K562 (cell line): ENCODE results near the gene KCNN3. TPM values are rescaled to one million over a fixed set of nuclear protein-coding genes. Genes with fewer than 3 reads are reported as not detected.

Experiments
- ATAC-seq: fragments of 200-7000 bp; cut with Tn5 transposase; 3 replicates; pipeline ENCODE4 v1.9.1; 2020; ENCODE audit warnings: moderate library complexity
- BruUV-seq: library from RNA; stranded (reverse); fragments of 400-500 nt; replicated peaks from 2 replicates; lab custom pipeline; 2021; lab: Mats Ljungman, UMichigan
- CTCF ChIA-PET: fragments of 300-600 bp; formaldehyde crosslinking; extraction: SDS; loops from one replicate; lab custom pipeline; 2021; ENCODE audit warnings: low intra/inter-chr PET ratio; lab: Yijun Ruan, JAX
- POLR2A ChIA-PET: fragments of 300-600, 350-650 bp; sonication (Branson Sonifier 250); formaldehyde crosslinking; extraction: SDS; loops from one replicate; lab custom pipeline; 2021; ENCODE audit warnings: antibody characterized with exemption, inconsistent platforms; lab: Yijun Ruan, JAX
- DNase-seq, 4 experiments: peaks; one replicate each; pipeline versions ENCODE4 v3.0.0 to v3.0.0-alpha.2; 2011 to 2018; ENCODE audit warnings: low spot score in 3 of 4, mixed read lengths in 3 of 4; ENCODE audit errors: extremely low read depth in 1 of 4
- FAIRE-seq: peaks from 2 replicates; lab custom pipeline; 2011; peaks lifted over from hg19 to GRCh38; lab: Jason Lieb, UNC
- H2AFZ ChIP-seq: 2 replicates; pipeline ENCODE4 v1.6.0; 2011; ENCODE audit warnings: low read depth, low read length, control low read depth, inconsistent platforms
- H3K27ac ChIP-seq: fragments of 200-600 bp; 3 replicates; pipeline ENCODE4 v1.8.0; 2011; ENCODE audit warnings: low read depth, mild to moderate bottlenecking, control low read depth, inconsistent platforms, low read length, moderate library complexity, mixed read lengths; ENCODE audit errors: extremely low read depth
- H3K27me3 ChIP-seq, 2 experiments: fragments of 300-600 bp in 1 of 2; 2 replicates in 1 of 2; 3 replicates in 1 of 2; pipeline versions ENCODE4 v1.6.0 to v1.8.0; 2011; ENCODE audit warnings: inconsistent platforms in 2 of 2, low read length in 2 of 2, mild to moderate bottlenecking in 1 of 2, mixed read lengths in 1 of 2, moderate library complexity in 1 of 2; ENCODE audit not compliant: control insufficient read depth in 2 of 2, insufficient read depth in 2 of 2
- H3K36me3 ChIP-seq: fragments of 300-600 bp; 3 replicates; pipeline ENCODE4 v1.8.0; 2011; ENCODE audit warnings: mild to moderate bottlenecking, low read length, inconsistent platforms; ENCODE audit not compliant: control insufficient read depth, insufficient read depth
- H3K4me1 ChIP-seq, 2 experiments: fragments of 200-600 bp in 1 of 2; replicated peaks in 1 of 2; 2 replicates in 1 of 2; 3 replicates in 1 of 2; pipeline versions ENCODE4 v1.5.1 to v1.8.0; 2011; ENCODE audit warnings: inconsistent platforms in 2 of 2, low read length in 2 of 2, mild to moderate bottlenecking in 1 of 2, mixed read lengths in 1 of 2, moderate library complexity in 1 of 2; ENCODE audit not compliant: control insufficient read depth in 2 of 2, insufficient read depth in 2 of 2
- H3K4me2 ChIP-seq: 2 replicates; pipeline ENCODE4 v1.6.1; 2011; ENCODE audit warnings: low read length, control low read depth, inconsistent platforms, mixed read lengths; ENCODE audit not compliant: insufficient read depth
- H3K4me3 ChIP-seq: fragments of 200-600 bp; sonication (generic), shearing (Covaris generic); 2 replicates; pipeline ENCODE4 v1.5.1; 2016; ENCODE audit warnings: control low read depth, inconsistent platforms
- H3K79me2 ChIP-seq: fragments of 200-600 bp; 3 replicates; pipeline ENCODE4 v1.8.0; 2011; ENCODE audit warnings: low read length, inconsistent platforms; ENCODE audit not compliant: control insufficient read depth, insufficient read depth
- H3K9ac ChIP-seq, 2 experiments: 2 replicates each; pipeline versions ENCODE4 v1.6.0 to v1.6.1; 2011; ENCODE audit warnings: low read depth in 2 of 2, low read length in 2 of 2, control low read depth in 1 of 2, inconsistent platforms in 1 of 2, mild to moderate bottlenecking in 1 of 2, mixed read lengths in 1 of 2; ENCODE audit not compliant: insufficient read depth in 1 of 2
- H3K9me1 ChIP-seq: one replicate; pipeline ENCODE4 v1.6.0; 2011; ENCODE audit warnings: inconsistent platforms, mild to moderate bottlenecking, low read length, moderate library complexity; ENCODE audit not compliant: control insufficient read depth, insufficient read depth
- H3K9me3 ChIP-seq: replicated peaks from 2 replicates; pipeline ENCODE4 v1.5.1; 2011; ENCODE audit warnings: low read depth, low read length, inconsistent platforms; ENCODE audit not compliant: control insufficient read depth, insufficient read depth
- H4K20me1 ChIP-seq: replicated peaks from 2 replicates; pipeline ENCODE4 v1.6.1; 2011; ENCODE audit warnings: low read length, inconsistent platforms, mixed read lengths; ENCODE audit not compliant: control insufficient read depth, insufficient read depth
- CBFB ChIP-seq: sonication (generic); formaldehyde crosslinking; IDR thresholded peaks from 2 replicates; pipeline ENCODE4 v1.4.0; 2020; ENCODE audit warnings: mild to moderate bottlenecking, missing genetic modification reagents
- CHCHD3 ChIP-seq: fragments of 250-450 bp; sonication (Bioruptor Pico); IDR thresholded peaks from 2 replicates; pipeline ENCODE4 v2.1.2; 2022; ENCODE audit warnings: mild to moderate bottlenecking
- CUX1 ChIP-seq: fragments of 200-800 bp; sonication (Bioruptor generic); IDR thresholded peaks from 2 replicates; pipeline ENCODE4 v1.6.1; 2016; ENCODE audit warnings: missing genetic modification characterization, missing compliant biosample characterization
- FOXK1 ChIP-seq: sonication (generic); formaldehyde crosslinking; IDR thresholded peaks from 2 replicates; pipeline ENCODE4 v1.8.0; 2022; ENCODE audit warnings: missing genetic modification reagents, mild to moderate bottlenecking, borderline replicate concordance
- KAT2B ChIP-seq: IDR thresholded peaks from one replicate; pipeline ENCODE4 v1.6.1; 2012; ENCODE audit warnings: low read depth, mild to moderate bottlenecking, control low read depth, inconsistent platforms, low read length, moderate library complexity
- LCOR ChIP-seq: sonication (generic); formaldehyde crosslinking; IDR thresholded peaks from 2 replicates; pipeline ENCODE4 v1.8.0; 2022; ENCODE audit warnings: mild to moderate bottlenecking, missing genetic modification reagents
- MAFK ChIP-seq: IDR thresholded peaks from 2 replicates; pipeline ENCODE4 v1.6.1; 2011; ENCODE audit warnings: low read length, improper control_type of control experiment
- NONO ChIP-seq, 2 experiments: fragments of 200-400 bp in 1 of 2; fragments of 450-650 bp in 1 of 2; formaldehyde crosslinking in 1 of 2; IDR thresholded peaks; 2 replicates each; pipeline ENCODE4 v1.6.1; 2017; ENCODE audit warnings: low read depth in 2 of 2, mild to moderate bottlenecking in 2 of 2, moderate library complexity in 2 of 2, low read length in 1 of 2
- NUFIP1 ChIP-seq: fragments of 450-650 bp; IDR thresholded peaks from 2 replicates; pipeline ENCODE4 v1.6.1; 2018; ENCODE audit not compliant: partially characterized antibody
- RBM22 ChIP-seq: fragments of 200-400 bp; formaldehyde crosslinking; IDR thresholded peaks from 2 replicates; pipeline ENCODE4 v1.6.1; 2018; ENCODE audit warnings: low read length, low read depth; ENCODE audit not compliant: poor library complexity, severe bottlenecking
- SP2 ChIP-seq: IDR thresholded peaks from 2 replicates; pipeline ENCODE4 v1.6.1; 2011; ENCODE audit warnings: mild to moderate bottlenecking, low read depth, low read length, moderate library complexity; ENCODE audit not compliant: poor library complexity, severe bottlenecking; ENCODE audit errors: extremely low read depth
- ZNF23 ChIP-seq: fragments of 250-450 bp; sonication (Bioruptor Pico); IDR thresholded peaks from 2 replicates; pipeline ENCODE4 v1.4.0; 2020; ENCODE audit warnings: mild to moderate bottlenecking
- ZNF589 ChIP-seq: fragments of 200-800 bp; sonication (Bioruptor generic); IDR thresholded peaks from 2 replicates; pipeline ENCODE4 v1.6.1; 2016; ENCODE audit warnings: low read depth, missing genetic modification characterization, missing compliant biosample characterization
- ZNF75A ChIP-seq: fragments of 450-650 bp; formaldehyde crosslinking; IDR thresholded peaks from 2 replicates; pipeline ENCODE4 v1.4.0; 2020; ENCODE audit warnings: mild to moderate bottlenecking
- WGBS: fragments of 100-300 bp; shearing (Covaris generic); methylation state at CpG from one replicate; pipeline ENCODE4 v1.1.6; 2016; ENCODE audit warnings: low coverage, mixed read lengths; ENCODE audit not compliant: insufficient coverage; ENCODE audit errors: missing lambda C conversion rate; 5-methylcytosine and 5-hydroxymethylcytosine counted together
- in situ Hi-C: fragments of 300-500 bp; cut with MboI; formaldehyde crosslinking; loops from 4 replicates; pipeline ENCODE4 v1.15.0; 2018; ENCODE audit warnings: inconsistent platforms, mixed read lengths
- intact Hi-C: fragments of 100-400 bp; cut with micrococcal nuclease; formaldehyde crosslinking; loops from 2 replicates; pipeline ENCODE4 v1.14.2; 2022
- polyA plus RNA-seq, 8 experiments: library from polyadenylated mRNA; depleted of rRNA in 4 of 8; stranded (reverse) in 5 of 8; unstranded in 3 of 8; fragments of >200 nt; fragmentation: Nextera tagmentation in 2 of 8; fragmentation: Illumina TruSeq in 1 of 8; extraction: Ambion mirVana in 2 of 8; extraction: Trizol in 1 of 8; gene quantifications; 2 replicates each; pipeline versions ENCODE4 v1.2.1 to v1.2.3, GENCODE V29; 2011 to 2014; ENCODE audit warnings: inconsistent platforms in 1 of 8, missing spikeins in 1 of 8
- total RNA-seq, 7 experiments: library from RNA; depleted of rRNA in 6 of 7; stranded (reverse); fragments of >200 nt in 6 of 7; fragmentation: Illumina TruSeq in 2 of 7; extraction: Trizol in 2 of 7; gene quantifications; 2 replicates each; pipeline versions ENCODE4 v1.2.1 to v1.2.3, GENCODE V29; 2011 to 2021; ENCODE audit warnings: low replicate concordance in 1 of 7

The KCNN3 gene
- total and polyA plus RNA-seq, 9 of the 15 experiments (the other 6 are each of a cell fraction or from before 2014, with no cell fraction given): 0.02 to 0.03 TPM; not detected in 7

- Histone ChIP-seq H3K4me2 (no peak overlapping the region), H3K9me1 (no peaks in the 10 kb centered on the region), H3K4me3 (no peak overlapping the region), H3K79me2 (no peaks in the 10 kb centered on the region), H4K20me1 (no peaks in the 10 kb centered on the region), H3K9ac (no peak overlapping the region), H3K4me1 (no peaks in the 10 kb centered on the region), H3K27ac (no peak overlapping the region)
- no peak for DNase-seq
- in situ Hi-C loops (no loop called here), intact Hi-C loops (no loop called here)
- ChIA-PET CTCF (interaction anchor here (0.6 kb wide), 1 partner anchor 645 kb away, joined by 3 read pairs; no protein-coding TSS in a partner anchor), POLR2A (interaction anchor here (0.7 to 1.2 kb wide), 2 partner anchors 17 to 213 kb away, joined by 3 read pairs; no protein-coding TSS in a partner anchor)
- FAIRE-seq: no peak
- WGBS: 0% methylated on average over 2 of the region's 2 CpGs
- ATAC-seq: no peak
- BruUV-seq: no TSS peak
- TF ChIP-seq ZNF23 (CRISPR knock-in tag) (no peak), NUFIP1 (no peak), FOXK1 (CRISPR knock-in tag) (no peak), CUX1 (CRISPR knock-in tag) (no peak), MAFK (no peak), ZNF75A (no peak), RBM22 (no peak), KAT2B (no peak), NONO (IDR thresholded peaks at IDR 0.05; ENCODE audit: low read depth in 2 of 2, low read length in 1 of 2) (no peak), CHCHD3 (CRISPR knock-in tag) (no peak), ZNF589 (CRISPR knock-in tag) (no peak), LCOR (CRISPR knock-in tag) (no peak), CBFB (CRISPR knock-in tag) (no peak), SP2 (no peak)
- TF ChIP-seq, all 486 proteins: peak for 0
- H2AFZ ChIP-seq: no peak overlapping the region
- H3K9me3 ChIP-seq: no peaks in the 10 kb centered on the region
- H3K27me3 ChIP-seq: peaks cover 34 to 50% of the 10 kb centered on the region in 2 experiments
- H3K36me3 ChIP-seq: no peaks in the 10 kb centered on the region
Observed at GRCh38 chr1:154686507-154686906, 183.6 kb downstream of the KCNN3 start.
